ENCODE data around the gene ZSCAN16. TPM values are rescaled to one million over a fixed set of nuclear protein-coding genes. Genes with fewer than 3 reads are reported as not detected.

The ZSCAN16 gene
- total and polyA plus RNA-seq, 9 of the 15 experiments (the other 6 are each of a cell fraction or from before 2014, with no cell fraction given), result 0.08 TPM; not detected in 8

DNA sequence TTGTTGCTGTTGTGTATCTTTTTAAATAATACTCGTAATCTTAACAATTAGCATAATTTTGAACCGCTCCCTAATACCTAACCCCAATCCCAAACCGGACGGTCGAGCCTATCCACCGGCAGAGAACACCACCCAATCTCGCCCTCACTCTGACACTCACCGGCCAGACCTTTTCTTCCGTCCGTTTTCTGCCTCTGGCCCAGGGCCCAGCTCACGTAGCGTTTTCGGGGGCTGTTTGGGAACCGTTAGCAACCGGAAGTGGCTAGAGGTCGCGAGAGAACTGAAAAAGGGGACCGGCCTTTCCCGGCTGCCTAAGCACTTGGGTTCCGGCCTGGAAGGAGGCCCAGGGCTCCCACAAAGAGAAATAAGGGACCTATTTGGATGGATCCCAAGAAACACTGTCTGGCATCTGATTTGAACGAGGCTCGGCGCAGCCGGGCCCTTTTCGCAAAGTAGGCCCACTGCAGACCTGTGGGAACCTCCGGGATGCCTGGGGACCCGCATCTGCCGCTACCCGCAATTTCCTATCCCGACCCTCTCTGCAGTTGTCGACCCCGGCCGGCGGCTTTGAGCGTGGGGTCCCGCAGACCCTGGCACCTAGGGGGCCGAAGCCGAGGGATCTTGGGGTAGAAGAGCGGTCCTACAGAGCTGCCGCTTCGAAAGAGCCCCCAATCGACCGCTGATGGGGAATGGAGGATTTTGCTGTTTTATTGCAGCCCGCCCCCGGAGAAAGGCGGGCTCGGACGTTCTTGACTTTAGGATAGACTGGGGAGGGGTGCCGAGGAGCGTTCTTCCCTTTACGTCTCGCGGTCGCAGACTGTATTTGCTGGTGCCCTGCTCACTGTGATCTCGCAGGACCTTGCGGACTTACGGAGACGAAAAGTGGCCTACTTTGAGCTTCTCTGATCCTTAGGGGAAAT is 12.4 kb downstream of the ZSCAN16 start (continued):
- TF ChIP-seq, protein P1, sequence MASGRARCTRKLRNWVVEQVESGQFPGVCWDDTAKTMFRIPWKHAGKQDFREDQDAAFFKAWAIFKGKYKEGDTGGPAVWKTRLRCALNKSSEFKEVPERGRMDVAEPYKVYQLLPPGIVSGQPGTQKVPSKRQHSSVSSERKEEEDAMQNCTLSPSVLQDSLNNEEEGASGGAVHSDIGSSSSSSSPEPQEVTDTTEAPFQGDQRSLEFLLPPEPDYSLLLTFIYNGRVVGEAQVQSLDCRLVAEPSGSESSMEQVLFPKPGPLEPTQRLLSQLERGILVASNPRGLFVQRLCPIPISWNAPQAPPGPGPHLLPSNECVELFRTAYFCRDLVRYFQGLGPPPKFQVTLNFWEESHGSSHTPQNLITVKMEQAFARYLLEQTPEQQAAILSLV (tag; IDR thresholded peaks at IDR 0.05), result no peak
- TF ChIP-seq CSDE1 (IDR thresholded peaks at IDR 0.05) (peak in 1 of 2 experiments; percentile 68; a peak in 2 of 4 replicates), TRIM28 (IDR thresholded peaks at IDR 0.05) (peak; percentile 69), GABPB2 (CRISPR knock-in tag; conservative IDR thresholded peaks at IDR 0.05) (no peak), CEBPB (tag; IDR thresholded peaks at IDR 0.05) (no peak), RBM39 (optimal IDR thresholded peaks at IDR 0.05; ENCODE audit: low read depth, low read length) (peak; percentile 97), THAP7 (CRISPR knock-in tag; IDR thresholded peaks at IDR 0.05) (peak; percentile 17; the same call in 1 of the 2 replicates), MCM3 (IDR thresholded peaks at IDR 0.05) (no peak), FOXA3 (CRISPR knock-in tag; conservative IDR thresholded peaks at IDR 0.05 in 1 of 2, IDR thresholded peaks at IDR 0.05 in 1 of 2) (peak in 1 of 2 experiments; percentile 34; a peak in 1 of 4 replicates), CBX5 (IDR thresholded peaks at IDR 0.05; ENCODE audit: borderline replicate concordance, low read depth) (0 out of 2 replicates have a peak, but pooled peaks have one; percentile 26), PRPF4 (IDR thresholded peaks at IDR 0.05; ENCODE audit: insufficient read depth, low read depth, low read length, poor library complexity, severe bottlenecking) (no peak), FOXK2 (conservative IDR thresholded peaks at IDR 0.05 in 1 of 2, IDR thresholded peaks at IDR 0.05 in 1 of 2; ENCODE audit: low read depth in 2 of 2) (peak; percentile 91 to 95)
- TF ChIP-seq, protein P2, sequence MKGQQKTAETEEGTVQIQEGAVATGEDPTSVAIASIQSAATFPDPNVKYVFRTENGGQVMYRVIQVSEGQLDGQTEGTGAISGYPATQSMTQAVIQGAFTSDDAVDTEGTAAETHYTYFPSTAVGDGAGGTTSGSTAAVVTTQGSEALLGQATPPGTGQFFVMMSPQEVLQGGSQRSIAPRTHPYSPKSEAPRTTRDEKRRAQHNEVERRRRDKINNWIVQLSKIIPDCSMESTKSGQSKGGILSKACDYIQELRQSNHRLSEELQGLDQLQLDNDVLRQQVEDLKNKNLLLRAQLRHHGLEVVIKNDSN (CRISPR knock-in tag; IDR thresholded peaks at IDR 0.05), result no peak
